22Rv1 (cell line): Measurements from ENCODE around the gene OGDHL.

Experiments used
- CTCF ChIP-seq: fragments of 450-650 bp; IDR thresholded peaks from 2 replicates; pipeline ENCODE4 v1.5.1; 2017; ENCODE audit warnings: mild to moderate bottlenecking
- ZFX ChIP-seq: fragments of 450-650 bp; IDR thresholded peaks from 2 replicates; pipeline ENCODE4 v1.6.1; 2017; ENCODE audit warnings: antibody characterized with exemption, borderline replicate concordance

DNA sequence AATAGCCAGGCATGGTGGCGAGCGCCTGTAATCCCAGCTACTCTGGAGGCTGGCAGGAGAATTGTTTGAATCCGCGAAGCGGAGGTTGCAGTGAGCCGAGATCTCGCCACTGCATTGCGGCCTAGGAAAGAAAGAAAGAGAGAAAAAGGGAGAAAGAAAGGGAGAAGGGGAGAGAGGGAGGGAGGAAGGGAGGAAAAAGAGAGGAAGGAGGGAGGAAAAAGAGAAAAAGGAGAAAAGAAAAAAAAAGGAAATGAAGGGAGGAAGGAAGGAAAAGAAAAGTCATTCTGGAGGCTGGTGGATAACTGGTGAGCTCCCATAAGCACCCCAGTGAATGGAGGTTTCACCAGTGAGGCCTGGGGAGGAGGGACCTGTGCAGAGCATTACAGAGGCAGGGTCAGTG lies 7.6 kb upstream of the OGDHL start:
- TF ChIP-seq CTCF (no peak), ZFX (no peak)
